Cardiac fibroblast (primary cell): ENCODE measurements around the gene FCRL6.

Experiments
- DNase-seq, 2 donors: peaks; one replicate each; pipeline versions ENCODE4 v3.0.0 to v3.0.0-alpha.2; 2010; ENCODE audit warnings: low read depth in 2 of 2
- H3K4me3 ChIP-seq, 2 donors: replicated peaks in 1 of 2; 1 replicate in 1 of 2; 2 replicates in 1 of 2; pipeline ENCODE4 v1.5.1; 2011; ENCODE audit warnings: low read depth in 2 of 2, low read length in 2 of 2, mild to moderate bottlenecking in 2 of 2, moderate library complexity in 1 of 2
- CTCF ChIP-seq: IDR thresholded peaks from one replicate; pipeline ENCODE4 v1.5.1; 2011; ENCODE audit warnings: low read depth, mild to moderate bottlenecking, low read length, inconsistent platforms

Gene FCRL6

GRCh38 chr1:159815926-159816325, 13.8 kb downstream of the FCRL6 start:
- no peak overlapping the region for H3K4me3 ChIP-seq
- no peak for TF ChIP-seq CTCF
- DNase-seq = no peak

- TF ChIP-seq CTCF = no peak
- H3K4me3 ChIP-seq = no peak overlapping the region
- peak in 1 of 2 donors; percentile 73 for DNase-seq
These were observed 15.3 kb downstream of the FCRL6 start for GRCh38 chr1:159817276-159818041.

GRCh38 chr1:159821171-159821867, 19.2 kb downstream of the FCRL6 start:
- no peak overlapping the region for H3K4me3 ChIP-seq
- TF ChIP-seq CTCF = peak; percentile 92
- DNase-seq = peak; percentile 66 to 81

- H3K4me3 ChIP-seq = no peak overlapping the region
- TF ChIP-seq CTCF = no peak
- DNase-seq = no peak
These were observed 21.2 kb downstream of the FCRL6 start for GRCh38 chr1:159823406-159823805.

- H3K4me3 ChIP-seq = no peak overlapping the region
- TF ChIP-seq CTCF = no peak
- no peak for DNase-seq
These were observed 23.4 kb downstream of the FCRL6 start for GRCh38 chr1:159825564-159825963.

- DNase-seq = peak in 1 of 2 donors; percentile 50
- TF ChIP-seq CTCF = no peak
- no peak within 1 kb of the TSS for H3K4me3 ChIP-seq
These were observed 24.4 kb downstream of the FCRL6 start, which contains the start of gene SLAMF8 for GRCh38 chr1:159826441-159827101. TSS of gene SLAMF8 (plus strand) at chr1:159826873. CDS start at chr1:159826899, 26 bp downstream.
